Esophagus squamous epithelium (tissue), 5 donors: ENCODE results near the gene PRPF40B. TPM values are rescaled to one million over a fixed set of nuclear protein-coding genes. Genes with fewer than 3 reads are reported as not detected.

Source experiments
- DNase-seq: peaks from one replicate; lab custom pipeline; 2025; lab: John Stamatoyannopoulos, UW
- H3K27ac ChIP-seq, 4 donors: fragments of 200-600 bp; sonication (generic); one replicate each; pipeline ENCODE4 v1.5.1; 2016 to 2019; ENCODE audit warnings: mild to moderate bottlenecking in 1 of 4
- H3K27me3 ChIP-seq, 4 donors: fragments of 200-600 bp; sonication (generic); 1 replicate in 3 of 4; 2 replicates in 1 of 4; pipeline versions ENCODE4 v1.5.1 to v1.6.0; 2017 to 2021; ENCODE audit warnings: antibody characterized with exemption in 1 of 4
- H3K36me3 ChIP-seq, 3 donors: fragments of 200-600 bp; sonication (generic); one replicate each; pipeline ENCODE4 v1.5.1; 2016 to 2019
- H3K4me1 ChIP-seq, 3 donors: fragments of 200-600 bp; sonication (generic); one replicate each; pipeline ENCODE4 v1.5.1; 2017 to 2019
- H3K4me3 ChIP-seq, 4 donors: fragments of 200-600 bp; sonication (generic); 1 replicate in 3 of 4; 2 replicates in 1 of 4; pipeline ENCODE4 v1.5.1; 2016 to 2019; ENCODE audit warnings: mild to moderate bottlenecking in 2 of 4, moderate library complexity in 1 of 4
- H3K9me3 ChIP-seq, 3 donors: fragments of 200-600 bp; sonication (generic); one replicate each; pipeline ENCODE4 v1.5.1; 2016 to 2019
- POLR2A ChIP-seq, 4 donors: fragments of 450-650 bp; IDR thresholded peaks; one replicate each; pipeline ENCODE4 v1.6.1; 2017; ENCODE audit warnings: antibody characterized with exemption in 4 of 4, mild to moderate bottlenecking in 4 of 4, moderate library complexity in 3 of 4
- WGBS, 2 donors: methylation state at CpG; one replicate each; pipeline ENCODE4 v1.1.5; 2018; 5-methylcytosine and 5-hydroxymethylcytosine counted together
- intact Hi-C: fragments of 100-400 bp; cut with DNase I; formaldehyde crosslinking; loops from one replicate; pipeline ENCODE4 v1.15.0; 2022
- small RNA-seq, 4 donors: library from RNA; depleted of rRNA; stranded (forward); fragments of <200 nt; gene quantifications; one replicate each; pipeline ENCODE3, GENCODE V24; 2016
- total RNA-seq, 4 donors: library from RNA; depleted of rRNA; stranded (reverse); fragments of >200 nt; gene quantifications; one replicate each; pipeline ENCODE4 v1.1.0, GENCODE V29; 2016
- TF ChIP-seq, protein P1 (sequence below), 6 experiments: fragments of 450-650 bp in 4 of 6; fragments of 200-600 bp in 2 of 6; sonication (generic) in 2 of 6; IDR thresholded peaks; one replicate each; pipeline ENCODE4 v1.5.1; 2016 to 2019; ENCODE audit warnings: antibody characterized with exemption in 6 of 6, mild to moderate bottlenecking in 4 of 6, moderate library complexity in 4 of 6
- donor health status: DM: yes; HTN: yes; CAD: no.

The PRPF40B gene
- total RNA-seq, 4 donors from 2014 or later, result 5.2 to 14.5 (median 10.2) TPM

DNA sequence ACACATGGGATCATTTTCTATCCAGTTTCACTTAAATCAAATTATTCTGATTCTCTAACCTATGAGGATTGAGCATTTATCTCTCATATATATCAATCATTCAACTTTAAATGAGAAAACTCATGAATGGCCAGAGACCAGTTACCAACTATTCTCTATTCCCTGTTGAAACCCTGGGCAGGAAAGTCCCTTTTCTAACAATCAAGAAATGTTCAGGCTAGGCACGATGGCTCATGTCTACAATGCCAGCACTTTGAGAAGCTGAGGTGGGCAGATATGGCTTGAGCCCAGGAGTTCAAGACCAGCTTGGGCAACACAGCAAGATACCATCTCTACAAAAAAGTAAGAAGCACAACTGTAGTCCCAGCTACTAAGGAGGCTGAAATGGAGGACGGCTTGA, 65.9 kb downstream of the PRPF40B start:
- Histone ChIP-seq H3K4me1 (peaks cover 0 to 14% (median 0%) of the 10 kb centered on the region in 3 donors), H3K36me3 (no peaks in the 10 kb centered on the region), H3K9me3 (no peaks in the 10 kb centered on the region), H3K27ac (no peak overlapping the region), H3K27me3 (no peaks in the 10 kb centered on the region), H3K4me3 (no peak overlapping the region)
- intact Hi-C loops, result no loop called here
- TF ChIP-seq POLR2A (IDR thresholded peaks at IDR 0.05), result no peak
- TF ChIP-seq, protein P1, sequence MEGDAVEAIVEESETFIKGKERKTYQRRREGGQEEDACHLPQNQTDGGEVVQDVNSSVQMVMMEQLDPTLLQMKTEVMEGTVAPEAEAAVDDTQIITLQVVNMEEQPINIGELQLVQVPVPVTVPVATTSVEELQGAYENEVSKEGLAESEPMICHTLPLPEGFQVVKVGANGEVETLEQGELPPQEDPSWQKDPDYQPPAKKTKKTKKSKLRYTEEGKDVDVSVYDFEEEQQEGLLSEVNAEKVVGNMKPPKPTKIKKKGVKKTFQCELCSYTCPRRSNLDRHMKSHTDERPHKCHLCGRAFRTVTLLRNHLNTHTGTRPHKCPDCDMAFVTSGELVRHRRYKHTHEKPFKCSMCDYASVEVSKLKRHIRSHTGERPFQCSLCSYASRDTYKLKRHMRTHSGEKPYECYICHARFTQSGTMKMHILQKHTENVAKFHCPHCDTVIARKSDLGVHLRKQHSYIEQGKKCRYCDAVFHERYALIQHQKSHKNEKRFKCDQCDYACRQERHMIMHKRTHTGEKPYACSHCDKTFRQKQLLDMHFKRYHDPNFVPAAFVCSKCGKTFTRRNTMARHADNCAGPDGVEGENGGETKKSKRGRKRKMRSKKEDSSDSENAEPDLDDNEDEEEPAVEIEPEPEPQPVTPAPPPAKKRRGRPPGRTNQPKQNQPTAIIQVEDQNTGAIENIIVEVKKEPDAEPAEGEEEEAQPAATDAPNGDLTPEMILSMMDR (IDR thresholded peaks at IDR 0.05), result no peak
- WGBS, 2 donors, result 56 to 64% methylated on average over 2 of the region's 2 CpGs
- no peak for DNase-seq

DNA sequence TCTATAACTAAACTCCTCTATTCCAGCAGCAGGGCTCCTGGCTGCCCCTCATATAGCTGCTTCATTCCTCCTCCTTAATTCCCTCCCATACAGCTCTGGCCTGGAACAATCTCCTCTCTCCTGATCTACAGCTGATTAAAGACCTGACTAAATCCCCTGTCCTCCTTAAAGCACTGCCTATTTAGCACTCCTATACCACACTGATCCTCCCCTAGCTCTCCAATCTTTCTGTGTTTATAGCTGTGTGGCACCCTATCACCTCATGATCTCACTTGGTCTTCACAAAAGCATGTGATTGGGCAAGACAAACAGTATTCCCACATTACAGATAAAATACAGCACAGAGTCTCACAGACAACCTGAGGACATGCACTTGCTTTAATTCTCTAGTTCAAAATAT, 66.4 kb downstream of the PRPF40B start:
- no peak for DNase-seq
- H3K4me3 ChIP-seq, result no peak overlapping the region
- H3K27ac ChIP-seq, result no peak overlapping the region
- peaks cover 0 to 9% (median 0%) of the 10 kb centered on the region in 3 donors for H3K4me1 ChIP-seq
- H3K36me3 ChIP-seq, result no peaks in the 10 kb centered on the region
- intact Hi-C loops, result no loop called here
- TF ChIP-seq POLR2A (IDR thresholded peaks at IDR 0.05), result no peak
- H3K9me3 ChIP-seq, result no peaks in the 10 kb centered on the region
- H3K27me3 ChIP-seq, result no peaks in the 10 kb centered on the region

DNA sequence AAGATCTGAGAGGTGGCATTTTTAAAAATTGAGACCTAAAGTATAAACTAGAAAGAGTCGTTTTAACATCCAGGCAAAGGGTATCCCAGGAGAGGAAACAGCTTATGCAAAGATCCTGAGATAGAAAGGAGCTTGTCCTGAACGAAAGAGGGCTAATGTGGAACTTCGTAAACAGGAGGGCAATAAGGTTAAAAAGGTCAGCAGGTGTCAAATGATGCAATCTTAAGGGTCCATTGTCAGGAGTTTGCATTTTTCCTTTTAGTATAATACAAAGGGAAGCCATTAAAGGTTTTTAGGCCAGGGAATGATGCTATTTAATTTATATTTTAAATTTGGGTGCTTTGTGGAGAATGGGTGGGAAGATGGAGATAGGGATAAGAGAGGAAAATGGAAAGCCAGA, 69.5 kb downstream of the PRPF40B start:
- Histone ChIP-seq H3K4me1 (peaks cover 0 to 4% (median 0%) of the 10 kb centered on the region in 3 donors), H3K9me3 (no peaks in the 10 kb centered on the region), H3K27ac (no peak overlapping the region), H3K27me3 (no peaks in the 10 kb centered on the region), H3K4me3 (no peak overlapping the region), H3K36me3 (no peaks in the 10 kb centered on the region)
- TF ChIP-seq, protein P1 (IDR thresholded peaks at IDR 0.05), result no peak
- no peak for TF ChIP-seq POLR2A (IDR thresholded peaks at IDR 0.05)
- 60 to 80% methylated on average over 3 of the region's 3 CpGs for WGBS, 2 donors
- intact Hi-C loops, result no loop called here
- DNase-seq, result no peak

DNA sequence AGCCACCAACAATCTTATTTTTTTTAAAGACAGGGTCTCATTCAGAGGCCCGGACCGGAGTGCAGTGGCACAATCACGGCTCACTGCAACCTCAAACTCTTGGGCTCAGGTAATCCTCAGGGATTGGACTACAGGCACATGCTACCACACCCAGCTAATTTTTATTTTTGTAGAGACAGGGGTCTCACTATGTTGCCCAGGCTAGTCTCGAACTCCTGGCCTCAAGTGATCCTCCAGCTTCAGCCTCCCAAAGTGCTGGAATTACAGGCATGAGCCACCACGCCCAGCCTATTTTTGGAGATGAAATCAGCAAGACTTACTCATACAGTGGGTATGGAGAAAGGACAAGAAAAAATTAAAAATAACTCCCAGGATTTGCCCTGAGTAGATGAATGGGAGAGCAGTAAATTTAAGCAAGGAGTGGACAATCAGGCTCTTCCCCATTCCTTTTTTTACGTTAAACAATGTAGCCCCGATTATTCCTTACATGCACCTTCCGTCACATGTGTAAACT, 70.6 kb downstream of the PRPF40B start:
- H3K9me3 ChIP-seq, result no peaks in the 10 kb centered on the region
- no peak overlapping the region for H3K4me3 ChIP-seq
- no peak for DNase-seq
- TF ChIP-seq POLR2A (IDR thresholded peaks at IDR 0.05), result no peak
- TF ChIP-seq, protein P1 (IDR thresholded peaks at IDR 0.05), result no peak
- H3K4me1 ChIP-seq, result peaks cover 5 to 11% (median 10%) of the 10 kb centered on the region in 3 donors
- 82 to 84% methylated on average over 4 to 7 of the region's 8 CpGs for WGBS, 2 donors
- intact Hi-C loops, result no loop called here
- H3K27me3 ChIP-seq, result no peaks in the 10 kb centered on the region
- no peaks in the 10 kb centered on the region for H3K36me3 ChIP-seq
- no peak overlapping the region for H3K27ac ChIP-seq

Small RNA genes within 50 kb of the gene (small RNA-seq; reads per million reads assigned to genes)
- gene HIGD1AP9 (0 reads per million in 4 donors), gene POLR2KP1 (0 reads per million in 4 donors), gene RNU6-834P (0 reads per million in 4 donors)

Other genes starting within 250 kb of the PRPF40B start
- under 1 TPM in 1 of 4 donors, not detected in 3; 0.38 TPM for gene KCNH3, start 84.5 kb upstream of the PRPF40B start, total RNA-seq
- gene MCRS1, start 55.4 kb upstream of the PRPF40B start, total RNA-seq, result 10 to 100 TPM; 38.8 to 54.2 (median 45.0) TPM
- gene FAM186B, start 17.9 kb upstream of the PRPF40B start, total RNA-seq, result 1 to 10 TPM in 1 of 4 donors, under 1 TPM in 1, not detected in 2; 0.19 to 1.1 TPM
- 1 to 10 TPM; 5.2 to 7.6 (median 5.8) TPM for gene FMNL3, start 83.8 kb downstream of the PRPF40B start, total RNA-seq
- gene TMBIM6, start 118.0 kb downstream of the PRPF40B start, total RNA-seq, result 100 to 1,000 TPM; 307 to 444 (median 343) TPM
- 10 to 100 TPM in 1 of 4 donors, 1 to 10 TPM in 3; 3.2 to 10.5 (median 8.0) TPM for gene NCKAP5L, start 204.9 kb downstream of the PRPF40B start, total RNA-seq
- 1 to 10 TPM; 2.5 to 4.8 (median 3.0) TPM for gene BCDIN3D, start 219.5 kb downstream of the PRPF40B start, total RNA-seq